H9 (cell line): ENCODE measurements around the gene TMEM245. TPM values are rescaled to one million over a fixed set of nuclear protein-coding genes. Genes with fewer than 3 reads are reported as not detected.

Experiments
- DNase-seq: peaks from one replicate; pipeline ENCODE4 v3.0.0-alpha.2; 2017
- H2AFZ ChIP-seq: one replicate; pipeline ENCODE4 v1.6.1; 2013; ENCODE audit warnings: mild to moderate bottlenecking, low read length, control low read depth, moderate library complexity
- H2AK5ac ChIP-seq: 2 replicates; pipeline ENCODE4 v1.6.1; 2013; ENCODE audit warnings: low read length, control low read depth, mixed read lengths; ENCODE audit not compliant: insufficient read length
- H2BK120ac ChIP-seq: one replicate; pipeline ENCODE4 v1.6.1; 2013; ENCODE audit warnings: low read depth, mild to moderate bottlenecking, low read length, control low read depth, inconsistent platforms; ENCODE audit not compliant: poor library complexity, severe bottlenecking
- H2BK12ac ChIP-seq: 2 replicates; pipeline ENCODE4 v1.6.1; 2013; ENCODE audit warnings: low read length, control low read depth, mixed read lengths, low read depth; ENCODE audit not compliant: insufficient read length
- H2BK15ac ChIP-seq: 2 replicates; pipeline ENCODE4 v1.6.1; 2013; ENCODE audit warnings: low read depth, low read length, control low read depth
- H2BK20ac ChIP-seq: one replicate; pipeline ENCODE4 v1.6.1; 2013; ENCODE audit warnings: low read depth, mild to moderate bottlenecking, low read length, control low read depth, inconsistent platforms; ENCODE audit not compliant: poor library complexity, severe bottlenecking
- H2BK5ac ChIP-seq: 2 replicates; pipeline ENCODE4 v1.6.1; 2013; ENCODE audit warnings: low read length, control low read depth, mixed read lengths; ENCODE audit not compliant: insufficient read length
- H3K14ac ChIP-seq: 2 replicates; pipeline ENCODE4 v1.6.1; 2013; ENCODE audit warnings: low read length, control low read depth; ENCODE audit not compliant: insufficient read depth
- H3K18ac ChIP-seq: 2 replicates; pipeline ENCODE4 v1.6.1; 2013; ENCODE audit warnings: low read depth, mild to moderate bottlenecking, mixed read lengths, low read length, control low read depth; ENCODE audit not compliant: insufficient read length
- H3K23ac ChIP-seq: 2 replicates; pipeline ENCODE4 v1.6.1; 2013; ENCODE audit warnings: low read length, control low read depth, mixed read lengths, low read depth; ENCODE audit not compliant: insufficient read length
- H3K23me2 ChIP-seq: 2 replicates; pipeline ENCODE4 v1.6.1; 2013; ENCODE audit warnings: low read depth, mild to moderate bottlenecking, mixed read lengths, low read length, control low read depth; ENCODE audit not compliant: insufficient read length, poor library complexity, severe bottlenecking
- H3K27ac ChIP-seq: 2 replicates; pipeline ENCODE4 v1.5.1; 2013; ENCODE audit warnings: low read length, control low read depth, mixed read lengths, low read depth; ENCODE audit not compliant: insufficient read length
- H3K27me3 ChIP-seq: 2 replicates; pipeline ENCODE4 v1.6.1; 2013; ENCODE audit warnings: low read length, control low read depth, inconsistent platforms; ENCODE audit not compliant: insufficient read depth
- H3K4ac ChIP-seq: 2 replicates; pipeline ENCODE4 v1.6.1; 2013; ENCODE audit warnings: low read depth, mild to moderate bottlenecking, control low read depth, inconsistent platforms, low read length, moderate library complexity
- H3K4me1 ChIP-seq: 2 replicates; pipeline ENCODE4 v1.6.1; 2013; ENCODE audit warnings: low read length, control low read depth, inconsistent platforms; ENCODE audit not compliant: insufficient read depth
- H3K4me2 ChIP-seq: 2 replicates; pipeline ENCODE4 v1.6.1; 2013; ENCODE audit warnings: low read length, control low read depth, mixed read lengths; ENCODE audit not compliant: insufficient read length, insufficient read depth
- H3K56ac ChIP-seq: 2 replicates; pipeline ENCODE4 v1.6.1; 2013; ENCODE audit warnings: low read depth, mild to moderate bottlenecking, mixed read lengths, low read length, control low read depth; ENCODE audit not compliant: insufficient read length
- H3K79me1 ChIP-seq: 2 replicates; pipeline ENCODE4 v1.6.1; 2013; ENCODE audit warnings: low read depth, mild to moderate bottlenecking, moderate library complexity, low read length, control low read depth, inconsistent platforms; ENCODE audit not compliant: insufficient read depth, poor library complexity, severe bottlenecking
- H3K79me2 ChIP-seq: 2 replicates; pipeline ENCODE4 v1.6.1; 2013; ENCODE audit warnings: low read length, control low read depth, inconsistent platforms; ENCODE audit not compliant: insufficient read depth
- H3K9ac ChIP-seq: 2 replicates; pipeline ENCODE4 v1.6.1; 2013; ENCODE audit warnings: low read length, control low read depth, mixed read lengths; ENCODE audit not compliant: insufficient read length; ENCODE audit errors: extremely low read depth
- H3K9me3 ChIP-seq: one replicate; pipeline ENCODE4 v1.6.1; 2013; ENCODE audit warnings: low read depth, low read length, inconsistent platforms; ENCODE audit not compliant: control insufficient read depth
- H3T11ph ChIP-seq: one replicate; pipeline ENCODE4 v1.6.1; 2013; ENCODE audit warnings: mild to moderate bottlenecking, low read length, control low read depth, inconsistent platforms
- H4K20me1 ChIP-seq: one replicate; pipeline ENCODE4 v1.6.1; 2013; ENCODE audit not compliant: control insufficient read depth, insufficient read length, insufficient read depth
- H4K5ac ChIP-seq: 2 replicates; pipeline ENCODE4 v1.6.1; 2013; ENCODE audit warnings: low read depth, mild to moderate bottlenecking, mixed read lengths, low read length, control low read depth; ENCODE audit not compliant: insufficient read length
- H4K8ac ChIP-seq: replicated peaks from 2 replicates; pipeline ENCODE4 v1.6.1; 2013; ENCODE audit warnings: low read length, control low read depth, mixed read lengths, low read depth; ENCODE audit not compliant: insufficient read length
- H4K91ac ChIP-seq: 2 replicates; pipeline ENCODE4 v1.6.1; 2013; ENCODE audit warnings: low read depth, mild to moderate bottlenecking, moderate library complexity, mixed read lengths, low read length, control low read depth; ENCODE audit not compliant: insufficient read length
- H3K27ac Mint-ChIP-seq, 3 experiments: 2 replicates in 2 of 3; 3 replicates in 1 of 3; pipeline ENCODE4 v1.8.0; 2020 to 2021; ENCODE audit warnings: mixed read lengths in 3 of 3, mild to moderate bottlenecking in 1 of 3, moderate library complexity in 1 of 3
- H3K27me3 Mint-ChIP-seq: 2 replicates; pipeline ENCODE4 v1.8.0; 2021; ENCODE audit warnings: low read depth, mild to moderate bottlenecking, moderate library complexity, mixed read lengths
- H3K36me3 Mint-ChIP-seq, 3 experiments: 2 replicates in 2 of 3; 3 replicates in 1 of 3; pipeline ENCODE4 v1.8.0; 2020 to 2021; ENCODE audit warnings: low read depth in 3 of 3, mixed read lengths in 3 of 3; ENCODE audit not compliant: insufficient read depth in 1 of 3
- H3K4me1 Mint-ChIP-seq, 2 experiments: 2 replicates each; pipeline ENCODE4 v1.8.0; 2020; ENCODE audit warnings: mixed read lengths in 2 of 2
- H3K4me3 Mint-ChIP-seq, 2 experiments: 2 replicates in 1 of 2; 3 replicates in 1 of 2; pipeline ENCODE4 v1.8.0; 2020 to 2021; ENCODE audit warnings: mild to moderate bottlenecking in 2 of 2, mixed read lengths in 2 of 2, moderate library complexity in 1 of 2
- H3K9me3 Mint-ChIP-seq, 2 experiments: 2 replicates in 1 of 2; 3 replicates in 1 of 2; pipeline ENCODE4 v1.8.0; 2020; ENCODE audit warnings: mild to moderate bottlenecking in 2 of 2, mixed read lengths in 2 of 2, moderate library complexity in 1 of 2
- WGBS: extraction: QIAGEN DNeasy Blood & Tissue Kit; methylation state at CpG from one replicate; pipeline ENCODE4 v1.1.7; 2013; ENCODE audit warnings: missing lambda C conversion rate, low lambda C conversion rate, mixed read lengths; ENCODE audit not compliant: insufficient read length; ENCODE audit errors: extremely low coverage; 5-methylcytosine and 5-hydroxymethylcytosine counted together
- total RNA-seq: library from RNA; stranded (reverse); gene quantifications from 2 replicates; pipeline ENCODE4 v1.2.1, GENCODE V29; 2021
- TF ChIP-seq, protein P1 (sequence below): fragments of 200-600 bp; sonication (generic); conservative IDR thresholded peaks from 3 replicates; pipeline ENCODE4 v1.8.0; 2021; ENCODE audit warnings: antibody characterized with exemption, mild to moderate bottlenecking

TMEM245 gene
- total RNA-seq, 1 experiment from 2014 or later, result 37.9 TPM

DNA sequence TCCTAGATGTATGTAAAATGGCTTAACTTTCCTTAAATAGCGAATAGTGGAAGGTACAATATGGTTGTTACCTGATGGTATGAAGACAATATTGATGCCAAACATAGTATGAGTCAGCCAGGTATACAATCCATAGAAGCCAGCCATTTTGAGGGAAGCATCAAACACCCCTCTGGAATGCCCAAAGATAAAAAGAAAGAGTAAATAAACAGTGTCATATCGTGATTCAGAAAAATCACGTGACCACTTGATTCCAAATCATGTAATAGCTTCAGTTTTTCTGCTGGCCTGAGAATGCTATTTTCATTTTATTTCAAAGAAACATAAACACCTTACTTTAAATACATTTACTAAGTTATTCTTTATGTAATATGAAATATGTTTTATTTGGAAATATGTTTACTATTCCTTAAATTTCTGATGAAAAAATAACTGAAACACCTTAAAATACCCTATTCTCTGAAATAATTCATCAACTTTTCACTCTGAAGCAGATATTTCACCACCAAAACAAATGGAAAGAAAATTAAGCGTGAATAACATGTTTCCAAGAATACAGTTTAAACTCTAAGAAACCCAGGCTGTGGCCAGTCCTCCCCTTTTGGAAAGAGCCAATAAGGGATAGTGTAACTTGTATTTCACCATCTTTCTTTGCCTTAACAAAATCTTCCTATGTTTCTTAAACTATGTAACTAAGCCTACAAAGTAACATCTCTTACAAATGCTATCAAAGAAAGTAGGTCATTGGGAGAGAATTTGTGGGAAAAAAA lies 81.6 kb downstream of the TMEM245 start:
- Histone ChIP-seq H2BK5ac (no peak overlapping the region), H3K79me1 (no peaks in the 10 kb centered on the region), H2BK15ac (no peak overlapping the region), H2BK120ac (no peak overlapping the region), H3K4me1 (no peaks in the 10 kb centered on the region), H3K18ac (no peak overlapping the region), H4K5ac (no peak overlapping the region), H3K79me2 (no peaks in the 10 kb centered on the region), H3K9me3 (no peaks in the 10 kb centered on the region), H3K23ac (no peak overlapping the region), H4K20me1 (no peaks in the 10 kb centered on the region), H3K27me3 (no peaks in the 10 kb centered on the region), H3K27ac (no peak overlapping the region), H2BK12ac (no peak overlapping the region), H2AFZ (no peak overlapping the region), H2AK5ac (no peak overlapping the region), H3K4ac (no peak overlapping the region), H2BK20ac (no peak overlapping the region), H3K56ac (no peak overlapping the region), H4K8ac (no peak overlapping the region), H4K91ac (no peak overlapping the region), H3K23me2 (no peaks in the 10 kb centered on the region), H3T11ph (no peak overlapping the region), H3K14ac (no peak overlapping the region), H3K9ac (no peak overlapping the region), H3K4me2 (no peak overlapping the region)
- H3K9me3 Mint-ChIP-seq, result no peaks in the 10 kb centered on the region
- no peak for DNase-seq
- TF ChIP-seq, protein P1, sequence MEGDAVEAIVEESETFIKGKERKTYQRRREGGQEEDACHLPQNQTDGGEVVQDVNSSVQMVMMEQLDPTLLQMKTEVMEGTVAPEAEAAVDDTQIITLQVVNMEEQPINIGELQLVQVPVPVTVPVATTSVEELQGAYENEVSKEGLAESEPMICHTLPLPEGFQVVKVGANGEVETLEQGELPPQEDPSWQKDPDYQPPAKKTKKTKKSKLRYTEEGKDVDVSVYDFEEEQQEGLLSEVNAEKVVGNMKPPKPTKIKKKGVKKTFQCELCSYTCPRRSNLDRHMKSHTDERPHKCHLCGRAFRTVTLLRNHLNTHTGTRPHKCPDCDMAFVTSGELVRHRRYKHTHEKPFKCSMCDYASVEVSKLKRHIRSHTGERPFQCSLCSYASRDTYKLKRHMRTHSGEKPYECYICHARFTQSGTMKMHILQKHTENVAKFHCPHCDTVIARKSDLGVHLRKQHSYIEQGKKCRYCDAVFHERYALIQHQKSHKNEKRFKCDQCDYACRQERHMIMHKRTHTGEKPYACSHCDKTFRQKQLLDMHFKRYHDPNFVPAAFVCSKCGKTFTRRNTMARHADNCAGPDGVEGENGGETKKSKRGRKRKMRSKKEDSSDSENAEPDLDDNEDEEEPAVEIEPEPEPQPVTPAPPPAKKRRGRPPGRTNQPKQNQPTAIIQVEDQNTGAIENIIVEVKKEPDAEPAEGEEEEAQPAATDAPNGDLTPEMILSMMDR, result no peak
- no peak overlapping the region for H3K4me3 Mint-ChIP-seq
- no CpG with 5 or more reads among the region's 4 CpGs for WGBS
- no peak overlapping the region for H3K27ac Mint-ChIP-seq
- H3K4me1 Mint-ChIP-seq, result no peaks in the 10 kb centered on the region
- H3K27me3 Mint-ChIP-seq, result no peaks in the 10 kb centered on the region
- H3K36me3 Mint-ChIP-seq, result peaks cover 16 to 60% (median 43%) of the 10 kb centered on the region in 3 experiments; a peak in 6 of 7 replicates
